HL-60 (cell line): ENCODE data around the gene EID2.

Source experiments
- DNase-seq, 2 experiments: peaks; one replicate each; pipeline ENCODE4 v3.0.0-alpha.2; 2010 to 2020; ENCODE audit warnings: low read depth in 1 of 2, low spot score in 1 of 2
- H3K27ac ChIP-seq: fragments of 250-450 bp; sonication (Bioruptor Pico); replicated peaks from 2 replicates; pipeline ENCODE4 v1.5.1; 2020; ENCODE audit warnings: mild to moderate bottlenecking, moderate library complexity
- H3K27me3 ChIP-seq: fragments of 250-450 bp; sonication (Bioruptor Pico); 2 replicates; pipeline ENCODE4 v1.5.1; 2021; ENCODE audit warnings: mild to moderate bottlenecking, moderate library complexity; ENCODE audit not compliant: insufficient read depth, poor library complexity, severe bottlenecking
- H3K4me3 ChIP-seq: replicated peaks from 2 replicates; pipeline ENCODE4 v1.5.1; 2011; ENCODE audit warnings: mild to moderate bottlenecking, control low read depth, low read length; ENCODE audit not compliant: insufficient read depth
- CTCF ChIP-seq: IDR thresholded peaks from one replicate; pipeline ENCODE4 v1.5.1; 2011; ENCODE audit warnings: low read length, control low read depth, inconsistent platforms; ENCODE audit not compliant: insufficient read depth
- GABPA ChIP-seq: IDR thresholded peaks from 2 replicates; pipeline ENCODE4 v1.6.1; 2012; ENCODE audit warnings: low read depth
- POLR2AphosphoS5 ChIP-seq: IDR thresholded peaks from 2 replicates; pipeline ENCODE4 v1.6.1; 2012; ENCODE audit warnings: low read depth
- REST ChIP-seq: IDR thresholded peaks from 2 replicates; pipeline ENCODE4 v1.6.1; 2012; ENCODE audit warnings: low read depth; ENCODE audit not compliant: insufficient replicate concordance
- SPI1 ChIP-seq: IDR thresholded peaks from 2 replicates; pipeline ENCODE4 v1.6.1; 2012; ENCODE audit warnings: low read depth, mild to moderate bottlenecking, borderline replicate concordance
- long read RNA-seq: library from polyadenylated mRNA; unstranded; transcript quantifications from one replicate; pipeline ENCODE4 v2.0.0, GENCODE V29; 2020

Gene EID2
- long read RNA-seq = 0 reads

- TF ChIP-seq SPI1 = no peak
- TF ChIP-seq CTCF = peak; percentile 46
- TF ChIP-seq POLR2AphosphoS5 = peak; percentile 25; the same call in 1 of the 2 replicates
- no peaks in the 10 kb centered on the region for H3K27me3 ChIP-seq
- H3K4me3 ChIP-seq = peak within 1 kb of the TSS; percentile 89
- peak; percentile 77 to 94 for DNase-seq
- peak within 1 kb of the TSS; percentile 68 for H3K27ac ChIP-seq
Observed at GRCh38 chr19:39539518-39540332, at the start of gene EID2. Gene EID2, minus strand, starts transcription at chr19:39540161. Its CDS starts 82 bp downstream, at chr19:39540079.

GRCh38 chr19:39588066-39588465 lies 48.1 kb upstream of the EID2 start:
- no peak overlapping the region for H3K27ac ChIP-seq
- TF ChIP-seq CTCF (no peak), GABPA (no peak), REST (no peak), POLR2AphosphoS5 (no peak), SPI1 (no peak)
- H3K4me3 ChIP-seq = no peak overlapping the region
- DNase-seq = no peak
- peaks cover 3% of the 10 kb centered on the region for H3K27me3 ChIP-seq

GRCh38 chr19:39587496-39587895 lies 47.5 kb upstream of the EID2 start:
- Histone ChIP-seq H3K4me3 (no peak overlapping the region), H3K27ac (no peak overlapping the region), H3K27me3 (peaks cover 5% of the 10 kb centered on the region)
- no peak for DNase-seq
- TF ChIP-seq SPI1 (no peak), GABPA (no peak), REST (no peak), CTCF (no peak), POLR2AphosphoS5 (no peak)
